Esophagus muscularis mucosa (tissue), 4 donors: ENCODE measurements around the gene RBMS1. TPM values are rescaled to one million over a fixed set of nuclear protein-coding genes. Genes with fewer than 3 reads are reported as not detected.
A peak's percentile ranks its signal among the peaks of the same experiment; 100 is the strongest.

Experiments
- DNase-seq: peaks from one replicate; pipeline ENCODE4 v3.0.0-alpha.2; 2017; ENCODE audit errors: extremely low spot score
- H3K27ac ChIP-seq, 4 donors: fragments of 200-600 bp; sonication (generic); replicated peaks in 1 of 4; 1 replicate in 3 of 4; 2 replicates in 1 of 4; pipeline ENCODE4 v1.5.1; 2016 to 2019; ENCODE audit warnings: mild to moderate bottlenecking in 1 of 4
- H3K27me3 ChIP-seq, 4 donors: fragments of 200-600 bp; sonication (generic); one replicate each; pipeline versions ENCODE4 v1.5.1 to v1.6.0; 2016 to 2019
- H3K36me3 ChIP-seq, 4 donors: fragments of 200-600 bp; sonication (generic); one replicate each; pipeline ENCODE4 v1.5.1; 2016 to 2019
- H3K4me1 ChIP-seq, 4 donors: fragments of 200-600 bp; sonication (generic); one replicate each; pipeline ENCODE4 v1.5.1; 2016 to 2019
- H3K4me3 ChIP-seq, 4 donors: fragments of 200-600 bp; sonication (generic); 1 replicate in 2 of 4; 2 replicates in 2 of 4; pipeline ENCODE4 v1.5.1; 2016 to 2019; ENCODE audit warnings: mild to moderate bottlenecking in 4 of 4, moderate library complexity in 1 of 4
- H3K9me3 ChIP-seq, 4 donors: fragments of 200-600 bp; sonication (generic); 1 replicate in 3 of 4; 2 replicates in 1 of 4; pipeline ENCODE4 v1.5.1; 2016 to 2019
- EP300 ChIP-seq: sonication (generic); formaldehyde crosslinking; IDR thresholded peaks from one replicate; pipeline ENCODE4 v1.6.1; 2017; ENCODE audit warnings: antibody characterized with exemption
- POLR2A ChIP-seq: fragments of 450-650 bp; IDR thresholded peaks from one replicate; pipeline ENCODE4 v1.6.1; 2017; ENCODE audit warnings: antibody characterized with exemption, moderate library complexity, mild to moderate bottlenecking, low read depth
- POLR2AphosphoS5 ChIP-seq, 2 donors: sonication (generic); formaldehyde crosslinking; IDR thresholded peaks; one replicate each; pipeline ENCODE4 v1.6.1; 2017; ENCODE audit warnings: antibody characterized with exemption in 2 of 2
- WGBS: methylation state at CpG from one replicate; pipeline ENCODE4 v1.1.5; 2018; 5-methylcytosine and 5-hydroxymethylcytosine counted together
- intact Hi-C: fragments of 100-400 bp; cut with DNase I; formaldehyde crosslinking; loops from one replicate; pipeline ENCODE4 v1.15.1; 2023
- total RNA-seq, 4 donors: library from RNA; depleted of rRNA; stranded (reverse); fragments of >200 nt; gene quantifications; one replicate each; pipeline versions ENCODE4 v1.1.0 to v1.2.1, GENCODE V29; 2016
- TF ChIP-seq, protein P1 (sequence below), 3 experiments: fragments of 200-600 bp in 2 of 3; fragments of 450-650 bp in 1 of 3; sonication (generic) in 2 of 3; IDR thresholded peaks; one replicate each; pipeline ENCODE4 v1.5.1; 2017 to 2019; ENCODE audit warnings: antibody characterized with exemption in 3 of 3, mild to moderate bottlenecking in 2 of 3, moderate library complexity in 1 of 3

RBMS1 gene
- total RNA-seq, 4 donors from 2014 or later: 86.8 to 116 (median 93.1) TPM

DNA sequence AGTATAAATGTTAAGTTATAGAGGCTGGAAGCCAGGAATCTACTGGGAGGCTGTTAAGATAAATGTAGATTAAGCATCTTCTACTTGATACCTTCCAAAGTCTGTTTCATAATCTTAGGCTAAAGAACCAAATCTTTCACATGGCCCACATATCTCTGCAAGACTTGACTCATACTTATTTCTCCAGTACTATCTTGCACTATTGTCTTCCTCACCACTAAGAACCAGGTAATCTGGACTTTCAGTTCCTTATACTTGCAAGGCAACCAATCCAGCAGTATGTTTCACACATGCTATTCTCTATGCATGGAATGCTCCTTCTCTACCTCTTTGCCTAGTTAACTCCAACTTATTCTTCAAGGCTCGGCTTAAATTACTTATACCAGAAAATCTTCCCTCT is 62.2 kb downstream of the RBMS1 start:
- TF ChIP-seq POLR2AphosphoS5 (IDR thresholded peaks at IDR 0.05) (no peak), EP300 (no peak), POLR2A (no peak)
- TF ChIP-seq, protein P1, sequence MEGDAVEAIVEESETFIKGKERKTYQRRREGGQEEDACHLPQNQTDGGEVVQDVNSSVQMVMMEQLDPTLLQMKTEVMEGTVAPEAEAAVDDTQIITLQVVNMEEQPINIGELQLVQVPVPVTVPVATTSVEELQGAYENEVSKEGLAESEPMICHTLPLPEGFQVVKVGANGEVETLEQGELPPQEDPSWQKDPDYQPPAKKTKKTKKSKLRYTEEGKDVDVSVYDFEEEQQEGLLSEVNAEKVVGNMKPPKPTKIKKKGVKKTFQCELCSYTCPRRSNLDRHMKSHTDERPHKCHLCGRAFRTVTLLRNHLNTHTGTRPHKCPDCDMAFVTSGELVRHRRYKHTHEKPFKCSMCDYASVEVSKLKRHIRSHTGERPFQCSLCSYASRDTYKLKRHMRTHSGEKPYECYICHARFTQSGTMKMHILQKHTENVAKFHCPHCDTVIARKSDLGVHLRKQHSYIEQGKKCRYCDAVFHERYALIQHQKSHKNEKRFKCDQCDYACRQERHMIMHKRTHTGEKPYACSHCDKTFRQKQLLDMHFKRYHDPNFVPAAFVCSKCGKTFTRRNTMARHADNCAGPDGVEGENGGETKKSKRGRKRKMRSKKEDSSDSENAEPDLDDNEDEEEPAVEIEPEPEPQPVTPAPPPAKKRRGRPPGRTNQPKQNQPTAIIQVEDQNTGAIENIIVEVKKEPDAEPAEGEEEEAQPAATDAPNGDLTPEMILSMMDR (IDR thresholded peaks at IDR 0.05): no peak
- intact Hi-C loops: no loop called here
- H3K9me3 ChIP-seq: peaks cover 0 to 9% (median 4%) of the 10 kb centered on the region in 4 donors
- H3K4me1 ChIP-seq: peaks cover 31 to 66% (median 55%) of the 10 kb centered on the region in 4 donors
- H3K36me3 ChIP-seq: peaks cover 0 to 5% (median 2%) of the 10 kb centered on the region in 4 donors
- H3K27ac ChIP-seq: no peak overlapping the region
- DNase-seq: no peak
- no peaks in the 10 kb centered on the region for H3K27me3 ChIP-seq
- H3K4me3 ChIP-seq: no peak overlapping the region
- 91% methylated on average over 1 of the region's 1 CpG for WGBS

DNA sequence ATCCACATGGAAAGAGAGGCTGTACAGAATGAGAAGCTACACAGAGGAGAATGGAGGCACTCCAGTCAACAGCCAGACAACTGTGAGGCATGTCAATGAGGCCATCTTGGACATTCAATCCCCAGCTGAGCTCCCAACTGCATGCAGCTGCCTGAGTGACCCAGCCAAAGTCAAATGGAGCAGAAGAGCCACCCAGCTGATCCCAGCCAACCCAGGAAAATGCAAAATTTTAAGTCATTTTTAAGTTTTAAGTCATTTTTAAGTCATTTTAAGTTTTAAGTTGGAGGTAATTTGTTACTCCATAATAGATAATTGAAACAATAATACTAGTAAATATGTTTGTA is 63.6 kb downstream of the RBMS1 start:
- no peaks in the 10 kb centered on the region for H3K27me3 ChIP-seq
- peaks cover 0 to 5% (median 2%) of the 10 kb centered on the region in 4 donors for H3K36me3 ChIP-seq
- H3K4me1 ChIP-seq: peaks cover 41 to 74% (median 65%) of the 10 kb centered on the region in 4 donors
- intact Hi-C loops: no loop called here
- no peak for DNase-seq
- H3K9me3 ChIP-seq: peaks cover 0 to 9% (median 4%) of the 10 kb centered on the region in 4 donors
- peak overlapping the region; percentile 60 to 78 (median 68) for H3K27ac ChIP-seq
- H3K4me3 ChIP-seq: no peak overlapping the region
- TF ChIP-seq EP300 (no peak), POLR2A (no peak), POLR2AphosphoS5 (IDR thresholded peaks at IDR 0.05) (no peak)
- TF ChIP-seq, protein P1 (IDR thresholded peaks at IDR 0.05): no peak

DNA sequence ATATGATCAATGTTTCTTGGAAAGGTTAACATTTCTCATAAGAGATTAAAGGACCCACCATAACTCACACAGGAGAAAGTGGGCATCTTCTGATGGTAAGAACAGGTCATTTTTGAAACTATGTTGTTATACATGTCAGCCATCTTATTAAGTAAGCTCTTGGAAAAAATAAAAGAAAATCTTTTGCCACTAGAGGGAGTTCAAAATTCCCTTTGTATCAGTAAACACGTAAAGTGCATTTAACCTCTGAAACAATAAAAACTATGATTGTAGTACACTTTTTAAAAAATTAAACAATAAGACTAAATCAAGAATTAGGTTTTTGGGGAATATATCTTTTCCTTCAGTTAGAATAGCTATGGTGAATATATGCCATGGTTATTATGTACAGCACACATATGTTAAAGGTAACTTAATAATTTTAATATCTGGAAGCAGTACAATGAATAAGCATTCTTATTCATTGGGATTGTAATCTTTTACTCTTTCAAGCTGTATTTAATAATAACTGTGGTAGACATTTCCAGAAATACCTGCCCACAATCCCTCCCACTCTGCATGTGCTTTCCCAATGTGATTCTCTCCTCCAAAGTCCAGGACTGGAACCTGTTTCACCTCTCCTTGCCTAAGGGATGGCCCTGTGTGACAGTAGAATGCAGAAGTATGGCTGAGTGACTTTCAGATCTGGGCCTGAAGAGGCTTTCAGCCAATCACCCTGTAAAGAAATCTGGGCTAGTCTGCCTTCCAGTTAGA is 64.2 kb downstream of the RBMS1 start:
- 28% methylated on average over 1 of the region's 1 CpG for WGBS
- peaks cover 0 to 9% (median 4%) of the 10 kb centered on the region in 4 donors for H3K9me3 ChIP-seq
- H3K27ac ChIP-seq: peak overlapping the region; percentile 60 to 78 (median 68)
- peaks cover 41 to 74% (median 64%) of the 10 kb centered on the region in 4 donors for H3K4me1 ChIP-seq
- no peak for TF ChIP-seq EP300
- TF ChIP-seq, protein P1 (IDR thresholded peaks at IDR 0.05): peak; percentile 40 to 60 (median 52)
- intact Hi-C loops: no loop called here
- DNase-seq: no peak
- H3K27me3 ChIP-seq: no peaks in the 10 kb centered on the region
- no peak overlapping the region for H3K4me3 ChIP-seq
- H3K36me3 ChIP-seq: peaks cover 0 to 5% (median 2%) of the 10 kb centered on the region in 4 donors

DNA sequence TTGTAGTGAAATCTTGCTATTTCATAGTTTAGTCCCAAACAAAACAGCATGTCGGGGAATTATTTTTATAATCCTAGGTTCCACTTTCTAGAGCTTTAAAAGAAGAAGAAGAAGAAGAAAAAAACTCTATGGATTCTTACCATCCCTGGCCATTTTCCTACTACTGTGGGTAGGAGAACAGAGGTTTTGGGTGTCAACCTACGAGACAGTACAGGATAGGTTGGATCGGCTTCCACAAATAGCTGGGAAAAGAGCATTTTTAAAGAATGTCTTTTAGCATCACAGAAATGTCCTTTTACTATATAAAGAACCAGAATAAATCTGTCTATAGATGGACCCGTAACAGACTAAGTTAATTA is 65.2 kb downstream of the RBMS1 start:
- Histone ChIP-seq H3K9me3 (peaks cover 0 to 9% (median 4%) of the 10 kb centered on the region in 4 donors), H3K4me3 (peak overlapping the region; percentile 8 to 43 (median 34)), H3K4me1 (peaks cover 41 to 64% (median 59%) of the 10 kb centered on the region in 4 donors), H3K36me3 (peaks cover 0 to 5% (median 2%) of the 10 kb centered on the region in 4 donors), H3K27me3 (no peaks in the 10 kb centered on the region), H3K27ac (peak overlapping the region; percentile 60 to 78 (median 68))
- no peak for TF ChIP-seq POLR2A
- TF ChIP-seq EP300: no peak
- TF ChIP-seq, protein P1 (IDR thresholded peaks at IDR 0.05): no peak
- no peak for TF ChIP-seq POLR2AphosphoS5 (IDR thresholded peaks at IDR 0.05)
- intact Hi-C loops: no loop called here
- WGBS: 68% methylated on average over 4 of the region's 4 CpGs
- DNase-seq: no peak
